GM03348 (cell line): Measurements from ENCODE around the gene DMD.
A peak's percentile ranks its signal among the peaks of the same experiment; 100 is the strongest.
"Not testable (repeated sequence)": the region's sequence is repeated elsewhere in the genome, so short reads cannot be mapped to it uniquely, and the experiment has no call there.

Experiments
- DNase-seq: peaks from one replicate; pipeline ENCODE4 v3.0.0; 2012; ENCODE audit warnings: low spot score

The DMD gene

DNA sequence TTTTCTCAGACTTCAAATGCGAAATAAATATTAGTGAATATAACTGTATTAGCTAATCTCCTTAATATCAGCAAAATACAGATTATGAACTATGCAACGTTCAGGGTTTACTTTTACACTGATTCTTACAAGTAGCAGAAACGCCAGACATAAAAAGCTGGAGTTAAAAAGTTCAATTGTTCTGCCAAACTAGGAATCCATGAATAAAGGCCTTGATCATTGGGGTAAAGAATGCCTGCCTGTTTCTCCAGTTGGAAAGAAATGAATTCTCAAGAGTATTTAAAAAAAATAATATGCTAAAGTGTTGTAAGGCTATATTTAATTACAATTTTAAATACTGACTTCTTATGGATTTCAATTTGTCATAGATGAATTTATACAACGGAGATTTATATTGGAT lies 612.2 kb downstream of the DMD start:
- DNase-seq, result no peak

DNA sequence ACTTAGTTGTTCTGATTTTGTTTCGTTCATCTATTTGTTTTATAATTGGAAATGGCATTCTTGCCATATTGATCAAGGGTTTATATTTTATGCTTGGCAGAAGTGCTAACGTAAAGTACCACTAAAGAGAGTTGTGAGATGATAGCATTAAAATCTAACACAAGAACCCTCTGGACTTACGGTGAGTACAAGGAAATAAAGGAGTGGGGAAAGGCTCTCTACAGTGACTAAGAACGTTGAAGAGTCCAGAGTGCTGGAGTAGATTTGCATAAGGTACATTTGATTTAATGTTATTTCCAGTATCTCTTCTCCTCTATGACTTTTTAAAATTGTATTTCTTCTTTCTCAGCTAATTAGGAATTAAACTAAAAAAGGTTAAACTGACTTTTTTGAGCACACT lies 612.6 kb downstream of the DMD start:
- DNase-seq, result no peak

DNA sequence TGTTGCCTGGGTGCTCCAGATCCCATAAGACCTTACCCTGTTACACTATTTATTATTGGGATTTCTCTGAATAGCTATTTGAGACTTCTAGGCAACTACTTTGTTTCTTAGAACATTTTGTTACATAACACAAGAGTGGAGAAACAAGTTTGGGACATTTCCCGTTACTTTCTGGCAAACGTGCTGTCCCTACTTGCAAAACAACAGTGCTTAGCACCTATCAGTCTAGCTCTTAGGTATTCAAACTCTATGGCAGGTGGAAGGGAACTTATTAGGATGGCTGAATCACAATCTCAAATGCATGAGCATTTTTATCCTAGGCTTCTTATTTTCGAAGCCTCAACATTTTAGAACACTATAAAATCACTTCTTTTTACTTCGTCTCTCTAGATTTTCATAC lies 613.6 kb downstream of the DMD start:
- no peak for DNase-seq

DNA sequence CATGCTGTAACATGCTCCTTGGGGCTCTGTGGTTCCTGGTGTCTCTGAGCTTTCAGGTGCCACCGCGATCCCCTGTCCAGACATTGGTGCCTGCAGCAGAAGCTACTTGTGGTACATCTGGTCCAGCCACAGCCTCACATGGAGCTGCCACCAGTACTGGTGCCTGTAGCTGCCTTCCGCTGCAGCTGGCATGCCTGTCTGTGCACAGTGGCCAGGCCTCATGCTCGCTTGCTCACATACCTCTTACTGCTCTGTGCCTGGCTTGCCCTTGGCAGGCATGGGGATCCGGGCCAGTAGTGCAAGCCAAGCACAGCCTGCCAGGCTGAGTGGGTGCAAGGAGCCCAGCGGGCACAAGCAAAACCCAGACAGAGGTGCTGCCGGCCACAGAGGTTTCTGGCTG lies 618.6 kb downstream of the DMD start:
- DNase-seq, result no peak

DNA sequence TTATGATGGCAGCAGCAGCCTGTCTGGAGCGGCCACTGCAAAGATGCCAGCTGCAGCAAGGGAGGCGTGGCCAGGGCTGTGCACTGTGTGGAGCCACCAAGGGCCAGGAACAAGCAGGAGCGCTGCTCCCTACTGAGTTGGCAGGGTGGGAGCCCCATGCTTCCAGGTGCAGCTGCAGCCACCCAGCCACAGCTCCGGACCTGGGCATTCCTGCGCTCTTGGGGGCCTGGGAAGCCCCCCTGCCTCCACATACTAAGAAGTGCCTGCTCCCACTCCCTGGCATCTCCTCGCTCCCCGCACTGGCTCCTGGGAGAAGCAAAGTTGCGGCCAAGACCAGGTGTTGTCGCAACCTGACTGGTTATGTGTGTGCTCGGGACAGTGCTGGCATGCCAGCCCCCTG lies 619.8 kb downstream of the DMD start:
- DNase-seq, result no peak

DNA sequence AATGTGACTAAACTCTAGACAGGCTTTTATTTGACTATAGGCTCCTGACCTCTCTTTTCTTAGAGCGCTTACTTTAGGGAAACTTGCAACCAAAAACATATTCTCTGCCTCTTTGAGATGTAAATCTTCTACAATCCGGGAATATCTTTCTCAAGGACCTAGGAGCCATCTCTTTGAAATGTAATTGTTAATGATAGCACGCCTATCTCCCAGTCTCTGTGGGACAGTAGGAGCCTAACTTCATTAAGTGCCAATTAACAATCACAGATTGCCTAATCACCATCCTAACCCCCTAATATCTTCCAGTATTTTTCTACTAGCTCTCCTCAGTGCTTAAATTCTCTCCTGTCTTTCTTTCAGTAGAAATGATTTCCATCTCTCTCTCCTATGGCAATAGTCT lies 628.6 kb downstream of the DMD start:
- no peak for DNase-seq

- no peak for DNase-seq
Measured at GRCh38 chrX:32576885-32577284, 634.5 kb downstream of the DMD start.

DNA sequence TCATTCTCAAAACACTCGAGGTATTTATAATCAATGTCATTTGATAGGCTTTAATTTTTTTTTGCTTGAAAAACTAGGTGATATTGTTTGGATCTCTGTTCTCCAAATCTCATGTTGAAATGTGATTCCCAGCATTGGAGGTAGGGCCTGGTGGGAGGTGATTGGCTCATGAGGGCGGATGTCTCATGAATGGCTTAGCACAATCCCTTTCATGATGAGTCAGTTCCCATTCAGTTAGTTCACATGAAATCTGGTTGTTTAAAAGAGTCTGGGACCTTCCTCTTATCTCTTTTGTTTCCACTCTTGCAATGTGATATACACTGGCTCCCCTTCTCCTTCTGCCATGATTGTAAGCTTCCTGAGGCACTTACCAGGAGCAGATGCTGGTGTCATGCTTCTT lies 638.7 kb downstream of the DMD start:
- DNase-seq, result no peak

GRCh38 chrX:32571579-32571978 lies 639.8 kb downstream of the DMD start:
- DNase-seq, result no peak

- DNase-seq, result no peak
Measured at GRCh38 chrX:32562261-32562660, 649.1 kb downstream of the DMD start.

GRCh38 chrX:32545101-32545500 lies 666.2 kb downstream of the DMD start:
- DNase-seq, result no peak

DNA sequence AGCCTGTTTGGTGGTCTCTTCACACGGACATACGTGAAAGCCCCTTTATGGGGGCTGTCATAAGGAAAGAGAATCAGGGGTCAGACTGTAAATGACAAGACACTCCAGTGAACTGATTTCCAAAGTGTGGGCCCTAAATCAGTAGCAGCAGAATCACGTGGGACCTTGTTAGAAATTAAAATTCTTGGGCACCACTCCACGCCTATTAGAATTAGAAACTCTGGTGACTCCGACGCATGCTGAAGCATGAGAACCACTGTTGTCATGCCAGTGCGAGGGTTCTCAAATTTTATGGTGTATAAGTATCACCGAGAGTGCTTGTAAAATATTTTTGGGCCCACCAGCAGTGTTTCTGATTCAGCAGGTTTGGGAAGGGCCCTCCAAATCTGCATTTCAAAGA lies 672.8 kb downstream of the DMD start:
- no peak for DNase-seq

- DNase-seq, result no peak
Measured at GRCh38 chrX:32533848-32534247, 677.5 kb downstream of the DMD start.

GRCh38 chrX:32532262-32532661 lies 679.1 kb downstream of the DMD start:
- no peak for DNase-seq

DNA sequence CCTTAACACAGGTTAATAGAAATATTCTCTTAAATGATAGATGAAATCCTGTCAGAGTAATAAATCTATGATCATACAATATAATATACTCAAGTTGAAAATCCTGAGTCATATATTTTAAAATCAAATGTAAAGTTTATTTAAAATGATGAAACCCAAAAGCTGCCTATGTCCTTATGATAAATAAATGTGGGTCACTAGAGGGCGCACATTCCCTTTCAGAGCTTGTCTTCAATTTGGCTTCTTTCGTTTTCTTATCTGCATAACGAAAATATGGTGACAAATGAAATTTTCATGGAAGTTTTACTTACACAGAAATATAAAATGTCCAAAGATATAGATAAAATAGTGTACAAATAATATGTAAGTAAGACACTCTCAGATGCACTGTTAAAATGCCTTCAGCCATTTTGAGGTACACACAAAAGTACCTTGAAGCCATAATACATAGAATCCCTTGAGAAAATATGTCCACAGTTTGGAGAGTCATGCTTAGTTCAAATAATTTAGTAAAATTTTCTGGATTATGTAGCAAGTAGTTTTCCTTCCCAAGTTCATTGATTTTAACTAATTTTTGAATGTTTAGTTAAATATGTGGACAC lies 680.4 kb downstream of the DMD start:
- peak; percentile 16 for DNase-seq

GRCh38 chrX:32528451-32528850 lies 682.9 kb downstream of the DMD start:
- DNase-seq, result not testable (repeated sequence)

DNA sequence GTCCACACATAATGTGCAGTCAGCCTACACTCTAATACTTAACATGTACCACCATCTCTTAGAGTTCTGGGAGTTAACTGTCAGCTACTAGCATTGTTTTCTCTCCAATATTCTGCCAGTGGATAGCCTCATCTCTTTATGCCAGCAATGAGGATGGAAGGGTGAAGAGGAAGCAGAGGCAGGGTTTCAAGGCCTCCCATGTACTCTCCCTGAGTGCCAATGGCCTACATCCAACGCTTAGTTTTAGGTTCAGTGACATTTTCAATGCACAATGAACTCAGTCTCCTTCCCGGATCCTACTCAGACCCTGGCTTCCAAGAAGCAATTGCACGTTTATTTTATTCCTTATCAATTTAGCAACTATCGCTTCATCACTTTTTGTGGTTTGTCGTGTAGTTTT lies 686.1 kb downstream of the DMD start:
- DNase-seq, result no peak

GRCh38 chrX:32524385-32524784 lies 687.0 kb downstream of the DMD start:
- DNase-seq, result no peak

- no peak for DNase-seq
Measured at GRCh38 chrX:32520789-32521188, 690.6 kb downstream of the DMD start.

DNA sequence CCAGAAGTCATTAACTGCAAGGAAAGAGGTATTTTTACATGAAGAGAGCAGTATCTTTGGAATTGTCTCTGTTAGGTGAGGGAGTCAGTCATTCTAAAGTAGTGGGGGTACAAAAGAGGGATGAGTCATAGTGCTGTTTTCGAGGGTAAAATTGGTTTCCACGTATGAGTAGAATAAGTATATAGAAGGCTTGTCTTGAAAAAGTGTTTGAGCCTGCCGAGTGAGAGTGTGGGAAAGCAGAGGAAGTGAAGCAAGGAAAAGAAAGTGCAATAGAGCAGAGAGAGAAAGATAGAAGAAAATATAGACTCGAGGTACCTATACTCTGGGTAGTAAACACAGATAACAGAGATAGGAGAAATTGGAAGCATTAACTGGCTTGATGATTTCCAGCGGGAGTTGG lies 696.4 kb downstream of the DMD start:
- no peak for DNase-seq

- DNase-seq, result no peak
Measured at GRCh38 chrX:32501606-32502005, 709.7 kb downstream of the DMD start.

DNA sequence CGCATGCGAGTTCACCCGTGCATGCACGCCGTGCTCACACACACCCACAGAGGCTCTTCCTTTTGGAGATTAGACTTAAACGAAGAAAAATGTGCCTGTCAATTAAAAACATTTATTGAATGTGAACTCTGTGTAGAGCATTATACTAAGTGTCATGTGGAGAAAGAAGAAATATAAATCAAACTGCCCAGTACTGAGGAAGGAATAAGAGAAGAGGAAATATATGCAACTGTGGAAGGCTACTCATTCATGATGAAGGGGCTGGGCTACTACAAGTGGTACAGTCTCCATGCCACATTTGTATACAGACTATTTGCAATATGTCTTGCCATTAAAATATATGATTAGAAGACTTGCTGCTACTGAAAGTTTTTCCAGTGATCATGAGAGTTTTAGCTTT lies 714.7 kb downstream of the DMD start:
- no peak for DNase-seq

- no peak for DNase-seq
Measured at GRCh38 chrX:32495855-32496254, 715.5 kb downstream of the DMD start.

- no peak for DNase-seq
Measured at GRCh38 chrX:32489125-32489524, 722.2 kb downstream of the DMD start.
